AG04449 (cell line): ENCODE measurements around the gene PGM1.

ENCODE experiments used
- CTCF ChIA-PET: fragments of 350-600 bp; formaldehyde crosslinking; extraction: SDS; loops from one replicate; lab custom pipeline; 2021; ENCODE audit warnings: antibody characterized with exemption; lab: Yijun Ruan, JAX
- POLR2A ChIA-PET: fragments of 400-600, 350-600 bp; formaldehyde crosslinking; extraction: SDS; loops from one replicate; lab custom pipeline; 2020; ENCODE audit warnings: antibody characterized with exemption, inconsistent platforms; lab: Yijun Ruan, JAX
- DNase-seq: peaks from one replicate; pipeline ENCODE4 v3.0.0-alpha.2; 2010; ENCODE audit warnings: low read depth, low spot score
- H3K4me3 ChIP-seq: 2 replicates; pipeline ENCODE4 v1.5.1; 2011; ENCODE audit warnings: low read depth, mild to moderate bottlenecking, control low read depth, low read length
- TF ChIP-seq, protein P1 (sequence below): IDR thresholded peaks from one replicate; pipeline ENCODE4 v1.5.1; 2011; ENCODE audit warnings: mild to moderate bottlenecking, moderate library complexity, low read length, control low read depth, inconsistent platforms; ENCODE audit not compliant: insufficient read depth; ENCODE audit errors: missing control alignments

PGM1 gene

DNA sequence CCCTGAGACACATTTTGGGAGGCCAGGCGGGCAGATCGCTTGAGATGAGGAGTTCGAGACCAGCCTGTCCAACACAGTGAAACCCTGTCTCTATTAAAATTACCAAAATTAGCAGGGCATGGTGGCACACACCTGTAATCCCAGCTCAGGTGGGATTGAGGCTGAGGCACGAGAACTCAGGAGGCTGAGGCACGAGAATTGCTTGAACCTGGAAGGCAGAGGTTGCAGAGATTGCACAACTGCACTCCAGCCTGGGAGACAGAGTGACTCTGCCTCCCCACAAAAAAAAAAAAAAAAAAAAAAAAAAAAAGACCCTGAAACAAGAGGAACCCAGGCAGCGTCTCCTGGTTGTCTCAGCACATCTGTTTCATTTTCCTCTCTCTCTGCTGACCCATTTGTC, 24.2 kb downstream of the PGM1 start:
- ChIA-PET POLR2A (no interaction called here), CTCF (interaction anchor here (0.9 to 9.3 kb wide), 12 partner anchors 8 to 627 kb away, joined by 3 to 275 read pairs (median 8); partner anchors contain the start of gene ROR1)
- no peak overlapping the region for H3K4me3 ChIP-seq
- TF ChIP-seq, protein P1, sequence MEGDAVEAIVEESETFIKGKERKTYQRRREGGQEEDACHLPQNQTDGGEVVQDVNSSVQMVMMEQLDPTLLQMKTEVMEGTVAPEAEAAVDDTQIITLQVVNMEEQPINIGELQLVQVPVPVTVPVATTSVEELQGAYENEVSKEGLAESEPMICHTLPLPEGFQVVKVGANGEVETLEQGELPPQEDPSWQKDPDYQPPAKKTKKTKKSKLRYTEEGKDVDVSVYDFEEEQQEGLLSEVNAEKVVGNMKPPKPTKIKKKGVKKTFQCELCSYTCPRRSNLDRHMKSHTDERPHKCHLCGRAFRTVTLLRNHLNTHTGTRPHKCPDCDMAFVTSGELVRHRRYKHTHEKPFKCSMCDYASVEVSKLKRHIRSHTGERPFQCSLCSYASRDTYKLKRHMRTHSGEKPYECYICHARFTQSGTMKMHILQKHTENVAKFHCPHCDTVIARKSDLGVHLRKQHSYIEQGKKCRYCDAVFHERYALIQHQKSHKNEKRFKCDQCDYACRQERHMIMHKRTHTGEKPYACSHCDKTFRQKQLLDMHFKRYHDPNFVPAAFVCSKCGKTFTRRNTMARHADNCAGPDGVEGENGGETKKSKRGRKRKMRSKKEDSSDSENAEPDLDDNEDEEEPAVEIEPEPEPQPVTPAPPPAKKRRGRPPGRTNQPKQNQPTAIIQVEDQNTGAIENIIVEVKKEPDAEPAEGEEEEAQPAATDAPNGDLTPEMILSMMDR: no peak
- no peak for DNase-seq

DNA sequence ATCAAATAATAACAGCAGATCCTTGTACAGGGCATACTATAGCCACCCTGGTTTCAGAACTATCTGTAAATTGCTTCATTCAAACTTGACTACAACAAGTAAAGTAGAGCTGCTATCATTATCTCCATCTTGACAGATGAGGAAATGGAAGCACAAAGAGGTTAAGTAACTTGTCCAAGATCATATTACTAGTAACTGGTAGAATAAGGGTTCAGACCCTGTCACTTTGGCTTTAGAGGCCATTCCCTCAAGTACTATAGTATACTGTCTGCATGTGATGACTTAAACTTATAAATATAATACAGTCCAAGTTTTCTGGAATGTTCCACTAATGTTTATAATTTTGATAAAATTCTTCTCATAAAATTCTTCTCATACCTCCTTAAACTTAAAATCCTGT, 24.8 kb downstream of the PGM1 start:
- no peak for DNase-seq
- ChIA-PET CTCF (interaction anchor here (1.7 to 9.3 kb wide), 7 partner anchors 12 to 626 kb away, joined by 4 to 275 read pairs (median 21); no protein-coding TSS in a partner anchor), POLR2A (no interaction called here)
- TF ChIP-seq, protein P1: no peak
- no peak overlapping the region for H3K4me3 ChIP-seq

DNA sequence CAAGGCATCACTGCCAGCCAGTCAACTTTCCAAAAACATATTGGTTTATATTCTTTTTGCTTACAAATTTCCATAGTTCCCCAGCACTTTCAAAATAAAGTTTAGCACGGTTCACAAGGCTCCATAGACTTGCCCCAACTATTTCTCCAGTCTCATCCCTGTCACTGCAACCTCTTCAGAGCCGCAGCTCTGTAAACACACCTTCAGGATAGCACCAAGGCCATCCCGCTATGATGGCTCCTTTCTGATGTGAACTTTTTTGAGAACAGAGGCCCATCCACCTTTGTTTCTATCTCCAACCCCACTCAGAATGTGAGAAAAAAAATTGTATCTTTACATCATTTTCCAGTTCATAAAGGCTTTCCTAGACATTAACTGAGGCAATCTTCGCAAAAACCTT, 26.3 kb downstream of the PGM1 start:
- no peak overlapping the region for H3K4me3 ChIP-seq
- POLR2A ChIA-PET: no interaction called here
- CTCF ChIA-PET: interaction anchor here (0.8 to 9.3 kb wide), 6 partner anchors 12 to 625 kb away, joined by 3 to 275 read pairs (median 16); no protein-coding TSS in a partner anchor
- TF ChIP-seq, protein P1: no peak
- DNase-seq: no peak

DNA sequence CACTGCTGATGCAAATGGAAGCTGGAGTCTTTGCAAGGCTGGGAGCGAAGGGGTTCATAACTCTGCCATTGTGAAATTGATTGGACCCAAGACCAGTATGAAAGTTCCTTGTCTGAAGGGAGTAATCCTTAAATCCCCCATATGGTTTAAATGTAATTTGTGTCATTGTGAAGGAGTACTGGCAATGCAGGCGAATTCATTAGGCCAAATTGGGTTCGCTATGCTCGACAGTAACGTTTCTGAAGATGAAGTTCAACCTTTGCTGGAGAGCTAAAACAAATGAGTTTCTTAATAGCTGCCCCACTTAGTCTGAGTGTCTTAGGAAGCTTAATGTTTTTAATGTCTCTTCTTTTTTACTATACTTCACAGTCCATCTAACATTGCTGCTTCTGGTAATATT, 27.5 kb downstream of the PGM1 start:
- CTCF ChIA-PET: interaction anchor here (0.9 to 9.3 kb wide), 7 partner anchors 10 to 624 kb away, joined by 3 to 275 read pairs (median 13); no protein-coding TSS in a partner anchor
- POLR2A ChIA-PET: no interaction called here
- no peak for DNase-seq
- TF ChIP-seq, protein P1: no peak
- H3K4me3 ChIP-seq: no peak overlapping the region

DNA sequence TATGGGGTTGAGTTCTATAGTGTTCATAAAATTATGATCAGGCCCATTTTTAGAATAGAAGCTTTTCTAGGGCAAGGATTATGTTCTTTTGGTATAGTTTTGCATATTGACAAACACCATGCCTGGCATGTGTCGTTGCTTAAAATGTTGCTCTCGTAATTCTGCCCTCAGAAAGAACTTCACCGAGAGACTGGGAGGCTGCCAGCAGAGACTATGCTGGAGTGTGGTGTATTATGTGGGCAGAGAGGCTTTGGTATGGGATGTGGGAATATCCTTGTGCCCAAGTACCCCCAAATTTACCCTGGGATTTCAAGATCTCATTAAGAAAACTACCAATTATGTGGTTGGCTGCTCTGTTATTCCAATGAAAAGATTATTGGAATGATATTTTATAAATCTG, 27.9 kb downstream of the PGM1 start:
- TF ChIP-seq, protein P1: no peak
- no peak for DNase-seq
- POLR2A ChIA-PET: no interaction called here
- CTCF ChIA-PET: interaction anchor here (0.9 to 9.3 kb wide), 9 partner anchors 8 to 779 kb away, joined by 3 to 275 read pairs (median 4); no protein-coding TSS in a partner anchor
- no peak overlapping the region for H3K4me3 ChIP-seq

DNA sequence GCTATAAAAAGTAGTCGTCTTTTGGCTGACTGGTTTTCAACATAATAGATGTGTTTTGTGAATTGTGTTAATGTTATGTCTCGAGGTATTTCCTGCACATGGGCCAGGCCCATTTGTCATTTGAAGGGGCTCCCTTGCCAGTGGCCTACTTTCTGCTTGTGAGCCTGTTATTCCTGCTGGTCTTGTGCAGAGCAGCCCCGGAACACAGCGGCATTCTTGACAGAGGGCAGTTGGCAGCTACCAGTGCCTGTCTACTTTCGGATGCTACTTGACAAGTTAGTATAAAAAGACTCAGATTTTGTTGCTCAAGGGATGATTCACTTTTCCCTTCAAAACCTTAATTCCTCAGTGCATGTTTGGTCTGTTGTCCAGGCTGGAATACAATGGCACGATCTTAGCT, 28.5 kb downstream of the PGM1 start:
- ChIA-PET CTCF (interaction anchor here (1.0 to 9.3 kb wide), 5 partner anchors 9 to 780 kb away, joined by 3 to 275 read pairs (median 3); no protein-coding TSS in a partner anchor), POLR2A (no interaction called here)
- no peak overlapping the region for H3K4me3 ChIP-seq
- DNase-seq: no peak
- TF ChIP-seq, protein P1: no peak
